HFF-Myc (cell line): ENCODE data around the gene MYL2.

Experiments
- DNase-seq: peaks from one replicate; pipeline ENCODE4 v3.0.0-alpha.2; 2011; ENCODE audit warnings: low read depth; ENCODE audit errors: extremely low read depth
- H3K4me3 ChIP-seq: replicated peaks from 2 replicates; pipeline ENCODE4 v1.5.1; 2011; ENCODE audit warnings: low read depth, mild to moderate bottlenecking, control low read depth, low read length
- CTCF ChIP-seq: IDR thresholded peaks from 2 replicates; pipeline ENCODE4 v1.5.1; 2012; ENCODE audit warnings: mild to moderate bottlenecking, low read depth, low read length, control low read depth; ENCODE audit errors: missing control alignments

The MYL2 gene

GRCh38 chr12:110906083-110906482, 14.3 kb downstream of the MYL2 start:
- TF ChIP-seq CTCF: no peak
- DNase-seq: no peak
- no peak overlapping the region for H3K4me3 ChIP-seq

- TF ChIP-seq CTCF: no peak
- no peak overlapping the region for H3K4me3 ChIP-seq
- no peak for DNase-seq
Measured at GRCh38 chr12:110903511-110903910, 16.9 kb downstream of the MYL2 start.

DNA sequence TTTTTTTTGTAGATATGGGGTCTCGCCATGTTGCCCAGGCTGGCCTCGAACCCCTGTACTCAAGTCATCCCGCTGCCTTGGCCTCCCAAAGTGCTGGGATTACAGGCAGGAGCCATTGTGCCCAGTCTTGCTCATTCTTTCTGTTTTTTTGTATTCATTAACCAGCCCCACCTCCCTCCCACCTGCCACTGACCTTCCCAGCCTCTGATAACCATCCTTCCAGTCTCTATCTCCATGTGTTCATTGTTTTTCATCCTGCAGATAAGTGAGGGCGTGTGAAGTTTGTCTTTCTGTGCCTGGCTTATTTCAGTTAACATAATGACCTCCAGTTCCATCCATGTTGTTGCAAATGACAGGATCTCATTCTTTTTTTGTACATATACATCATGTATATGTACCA, 19.0 kb downstream of the MYL2 start:
- TF ChIP-seq CTCF: no peak
- no peak for DNase-seq

GRCh38 chr12:110896559-110896958, 23.8 kb downstream of the MYL2 start:
- H3K4me3 ChIP-seq: no peak overlapping the region
- no peak for TF ChIP-seq CTCF
- DNase-seq: no peak

More for the DNA sequence above, 19.0 kb downstream of the MYL2 start:
- H3K4me3 ChIP-seq: no peak overlapping the region

GRCh38 chr12:110893956-110894355, 26.4 kb downstream of the MYL2 start:
- H3K4me3 ChIP-seq: no peak overlapping the region
- no peak for DNase-seq
- TF ChIP-seq CTCF: no peak

DNA sequence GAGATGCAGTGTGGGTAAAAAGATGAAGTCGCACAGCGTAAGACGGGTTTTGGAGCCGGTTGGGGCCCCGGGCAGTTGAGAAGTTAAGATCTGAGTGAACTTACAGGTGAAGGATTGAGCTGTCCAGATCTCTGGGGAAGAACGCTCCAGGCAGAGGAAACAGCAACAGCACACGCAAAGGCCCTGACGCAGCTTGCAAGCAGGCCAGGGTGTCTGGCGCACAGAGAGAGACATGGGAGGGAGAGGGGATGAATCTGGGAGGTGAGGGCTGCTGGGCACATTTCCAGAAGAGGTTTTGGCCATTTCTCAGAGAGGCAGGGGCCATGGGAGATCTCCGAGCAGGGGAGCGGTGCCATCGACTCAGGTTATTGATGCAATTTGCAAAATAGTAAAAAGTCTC, 31.0 kb downstream of the MYL2 start:
- no peak for TF ChIP-seq CTCF
- H3K4me3 ChIP-seq: no peak overlapping the region
- no peak for DNase-seq

DNA sequence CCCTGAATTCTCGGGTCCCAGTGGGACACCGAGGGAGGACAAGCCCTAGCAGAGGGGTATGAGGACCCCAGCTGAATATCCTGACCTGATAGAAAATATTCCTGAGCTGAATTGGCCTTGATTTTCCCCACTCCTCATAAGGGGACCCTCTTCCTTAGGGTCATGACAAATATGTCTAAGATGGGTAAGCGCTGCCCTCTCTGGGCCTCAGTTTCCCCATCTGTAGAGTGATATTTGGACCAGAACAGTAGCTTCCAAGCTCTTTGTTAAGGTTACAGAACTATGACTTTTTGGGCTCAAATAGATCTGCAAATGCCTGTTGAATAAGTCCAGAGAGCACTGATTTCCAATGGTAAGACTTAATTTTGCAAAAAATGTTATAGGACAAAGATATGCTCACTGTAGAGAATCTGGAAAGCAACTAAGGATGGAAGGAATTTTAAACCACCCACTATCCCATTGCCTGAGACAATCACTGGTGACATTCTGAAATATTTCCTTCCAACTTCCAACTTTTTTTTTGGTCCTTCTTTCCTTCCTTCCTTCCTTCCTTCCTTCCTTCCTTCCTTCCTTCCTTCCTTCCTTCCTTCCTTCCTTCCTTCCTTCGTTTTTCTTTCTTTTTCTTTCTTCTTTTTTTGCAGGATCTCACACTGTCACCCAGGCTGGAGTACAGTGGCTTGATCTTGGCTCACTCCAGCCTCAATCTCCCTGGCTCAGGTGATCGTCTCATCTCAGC, 32.0 kb downstream of the MYL2 start:
- no peak for TF ChIP-seq CTCF
- DNase-seq: no peak
- H3K4me3 ChIP-seq: no peak overlapping the region
